Ascending aorta (tissue), 2 donors: ENCODE measurements around the gene MRPS34. TPM values are rescaled to one million over a fixed set of nuclear protein-coding genes. Genes with fewer than 3 reads are reported as not detected.
A peak's percentile ranks its signal among the peaks of the same experiment; 100 is the strongest.

Experiments
- DNase-seq, 2 donors: peaks; one replicate each; pipeline ENCODE4 v3.0.0-alpha.2; 2019; ENCODE audit warnings: low spot score in 2 of 2
- H3K27ac ChIP-seq, 2 donors: fragments of 200-600 bp; sonication (generic); one replicate each; pipeline ENCODE4 v1.5.1; 2016 to 2017; ENCODE audit warnings: mild to moderate bottlenecking in 1 of 2
- H3K27me3 ChIP-seq: fragments of 200-600 bp; sonication (generic); one replicate; pipeline ENCODE4 v1.5.1; 2017
- H3K36me3 ChIP-seq, 2 donors: fragments of 200-600 bp; sonication (generic); one replicate each; pipeline ENCODE4 v1.5.1; 2016
- H3K4me1 ChIP-seq, 2 donors: fragments of 200-600 bp; sonication (generic); one replicate each; pipeline ENCODE4 v1.5.1; 2016 to 2017; ENCODE audit warnings: mild to moderate bottlenecking in 1 of 2
- H3K4me3 ChIP-seq, 2 donors: fragments of 200-600 bp; sonication (generic); one replicate each; pipeline ENCODE4 v1.5.1; 2016 to 2017; ENCODE audit warnings: mild to moderate bottlenecking in 1 of 2
- H3K9me3 ChIP-seq, 2 donors: fragments of 200-600 bp; sonication (generic); one replicate each; pipeline ENCODE4 v1.5.1; 2016
- CTCF ChIP-seq, 3 experiments: fragments of 200-600 bp in 2 of 3; fragments of 450-650 bp in 1 of 3; sonication (generic) in 2 of 3; IDR thresholded peaks; one replicate each; pipeline ENCODE4 v1.5.1; 2016 to 2019; ENCODE audit warnings: antibody characterized with exemption in 3 of 3, mild to moderate bottlenecking in 1 of 3, moderate library complexity in 1 of 3
- intact Hi-C: fragments of 100-400 bp; cut with DNase I; formaldehyde crosslinking; loops from one replicate; pipeline ENCODE4 v1.15.1; 2023
- total RNA-seq: library from RNA; depleted of rRNA; stranded (reverse); fragments of >200 nt; gene quantifications from one replicate; pipeline ENCODE4 v1.1.0, GENCODE V29; 2016

Gene MRPS34
- total RNA-seq, 1 donor from 2014 or later = 170 TPM

- DNase-seq = no peak
- intact Hi-C loops = no loop called here
- TF ChIP-seq CTCF (IDR thresholded peaks at IDR 0.05) = no peak
- Histone ChIP-seq H3K27ac (no peak overlapping the region), H3K4me1 (no peaks in the 10 kb centered on the region), H3K27me3 (no peaks in the 10 kb centered on the region), H3K9me3 (no peaks in the 10 kb centered on the region), H3K36me3 (peaks cover 42 to 61% of the 10 kb centered on the region in 2 donors), H3K4me3 (no peak overlapping the region)
These were observed 42.5 kb upstream of the MRPS34 start for GRCh38 chr16:1815461-1815860.

GRCh38 chr16:1812732-1813163, 39.8 kb upstream of the MRPS34 start:
- peak; percentile 11 to 29 (median 14) for TF ChIP-seq CTCF (IDR thresholded peaks at IDR 0.05)
- H3K9me3 ChIP-seq = no peaks in the 10 kb centered on the region
- no peak for DNase-seq
- intact Hi-C loops = no loop called here
- H3K27me3 ChIP-seq = no peaks in the 10 kb centered on the region
- peaks cover 39 to 60% of the 10 kb centered on the region in 2 donors for H3K36me3 ChIP-seq
- no peak overlapping the region for H3K4me3 ChIP-seq
- no peaks in the 10 kb centered on the region for H3K4me1 ChIP-seq
- no peak overlapping the region for H3K27ac ChIP-seq

- Histone ChIP-seq H3K4me1 (no peaks in the 10 kb centered on the region), H3K9me3 (no peaks in the 10 kb centered on the region), H3K36me3 (peaks cover 25 to 64% of the 10 kb centered on the region in 2 donors), H3K4me3 (no peak overlapping the region), H3K27ac (no peak overlapping the region), H3K27me3 (no peaks in the 10 kb centered on the region)
- TF ChIP-seq CTCF (IDR thresholded peaks at IDR 0.05) = no peak
- DNase-seq = no peak
- intact Hi-C loops = no loop called here
These were observed 37.6 kb upstream of the MRPS34 start for GRCh38 chr16:1810536-1810935.

- Histone ChIP-seq H3K27ac (no peak overlapping the region), H3K36me3 (peaks cover 25 to 61% of the 10 kb centered on the region in 2 donors), H3K27me3 (no peaks in the 10 kb centered on the region), H3K9me3 (no peaks in the 10 kb centered on the region), H3K4me3 (no peak overlapping the region), H3K4me1 (no peaks in the 10 kb centered on the region)
- DNase-seq = no peak
- TF ChIP-seq CTCF (IDR thresholded peaks at IDR 0.05) = no peak
- intact Hi-C loops = no loop called here
These were observed 37.2 kb upstream of the MRPS34 start for GRCh38 chr16:1810106-1810505.

GRCh38 chr16:1809281-1809801, 36.4 kb upstream of the MRPS34 start:
- Histone ChIP-seq H3K4me1 (no peaks in the 10 kb centered on the region), H3K9me3 (no peaks in the 10 kb centered on the region), H3K4me3 (no peak overlapping the region), H3K27me3 (no peaks in the 10 kb centered on the region), H3K27ac (no peak overlapping the region), H3K36me3 (peaks cover 25 to 63% of the 10 kb centered on the region in 2 donors)
- intact Hi-C loops = no loop called here
- DNase-seq = no peak
- no peak for TF ChIP-seq CTCF (IDR thresholded peaks at IDR 0.05)

GRCh38 chr16:1808691-1809090, 35.8 kb upstream of the MRPS34 start:
- Histone ChIP-seq H3K36me3 (peaks cover 25 to 60% of the 10 kb centered on the region in 2 donors), H3K27ac (no peak overlapping the region), H3K4me1 (no peaks in the 10 kb centered on the region), H3K4me3 (no peak overlapping the region), H3K27me3 (no peaks in the 10 kb centered on the region), H3K9me3 (no peaks in the 10 kb centered on the region)
- intact Hi-C loops = no loop called here
- TF ChIP-seq CTCF (IDR thresholded peaks at IDR 0.05) = no peak
- no peak for DNase-seq
